ENCODE measurements around the gene CARS2. TPM values are rescaled to one million over a fixed set of nuclear protein-coding genes. Genes with fewer than 3 reads are reported as not detected.
"Not testable (repeated sequence)": the region's sequence is repeated elsewhere in the genome, so short reads cannot be mapped to it uniquely, and the experiment has no call there.

Gene CARS2
- total RNA-seq, 1 experiment from 2014 or later = 88.3 TPM

DNA sequence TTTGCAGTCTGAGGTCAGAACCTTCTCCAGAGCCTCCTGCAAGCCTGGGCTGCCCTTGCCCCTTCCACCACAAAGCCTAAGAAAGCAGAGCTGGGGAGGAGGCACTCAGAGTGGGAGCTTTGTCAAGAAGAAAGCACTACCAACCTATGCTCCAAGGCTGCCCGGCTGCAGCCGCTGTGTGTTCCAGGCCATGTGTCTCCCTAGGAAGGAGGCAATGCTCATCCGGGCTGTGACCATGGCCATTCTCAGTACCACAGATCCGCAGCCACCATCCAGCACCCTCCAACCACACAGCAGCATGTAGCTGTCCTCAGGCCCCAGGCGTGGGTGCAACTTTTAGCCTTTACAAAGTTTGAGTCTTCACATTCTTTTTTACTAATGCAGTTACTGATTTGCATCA is 22.0 kb downstream of the CARS2 start:
- DNase-seq (ENCODE audit: low spot score) = no peak

DNA sequence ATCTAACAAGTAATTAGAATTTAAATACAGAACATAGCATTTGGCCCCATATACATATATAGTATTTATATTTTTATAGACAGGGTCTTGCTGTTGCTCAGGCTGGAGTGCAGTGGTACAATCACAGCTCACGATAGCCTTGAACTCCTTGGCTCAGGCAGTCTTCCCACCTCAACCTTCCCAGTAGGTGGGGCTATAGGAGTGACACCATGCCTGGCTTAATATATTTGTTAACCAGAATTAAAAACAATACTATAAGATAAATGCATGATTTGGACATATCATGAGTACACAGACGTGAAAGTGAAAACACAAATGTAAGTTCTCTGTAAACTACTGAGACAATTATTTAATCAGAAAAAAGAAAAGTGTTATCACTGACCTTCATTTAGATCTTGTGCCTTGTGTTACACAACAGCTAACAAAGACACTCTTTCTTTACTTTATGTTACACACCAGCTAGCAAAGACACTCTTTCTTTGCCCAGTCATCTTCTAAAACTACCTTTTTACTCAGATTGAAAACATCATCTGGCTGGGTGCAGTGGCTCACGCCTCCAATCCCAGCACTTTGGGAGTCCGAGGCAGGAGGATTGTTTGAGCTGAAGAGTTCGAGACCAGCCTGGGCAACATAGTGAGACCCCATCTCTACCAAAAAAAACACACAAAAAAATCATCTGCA is 22.6 kb downstream of the CARS2 start:
- DNase-seq (ENCODE audit: low spot score) = peak; percentile 53

DNA sequence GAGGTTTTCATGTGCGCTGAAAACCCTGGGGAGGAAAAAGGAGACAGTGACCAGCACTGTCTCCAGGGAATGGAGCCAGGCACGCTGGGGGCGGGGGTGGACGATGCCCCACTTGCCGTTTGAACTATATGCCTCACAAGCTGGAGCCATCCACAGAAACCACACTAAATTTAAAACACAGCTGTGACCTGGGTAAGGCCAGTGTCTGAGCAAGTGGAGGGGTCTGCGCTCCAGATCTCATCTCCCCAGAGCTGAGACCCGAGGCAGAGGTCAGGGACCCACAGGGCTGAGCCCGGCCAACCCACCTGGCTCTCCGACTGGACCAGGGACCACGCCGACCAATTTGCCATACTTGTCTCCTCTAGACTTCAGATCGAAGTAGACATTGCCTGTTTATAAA is 23.2 kb downstream of the CARS2 start:
- no peak for DNase-seq (ENCODE audit: low spot score)

DNA sequence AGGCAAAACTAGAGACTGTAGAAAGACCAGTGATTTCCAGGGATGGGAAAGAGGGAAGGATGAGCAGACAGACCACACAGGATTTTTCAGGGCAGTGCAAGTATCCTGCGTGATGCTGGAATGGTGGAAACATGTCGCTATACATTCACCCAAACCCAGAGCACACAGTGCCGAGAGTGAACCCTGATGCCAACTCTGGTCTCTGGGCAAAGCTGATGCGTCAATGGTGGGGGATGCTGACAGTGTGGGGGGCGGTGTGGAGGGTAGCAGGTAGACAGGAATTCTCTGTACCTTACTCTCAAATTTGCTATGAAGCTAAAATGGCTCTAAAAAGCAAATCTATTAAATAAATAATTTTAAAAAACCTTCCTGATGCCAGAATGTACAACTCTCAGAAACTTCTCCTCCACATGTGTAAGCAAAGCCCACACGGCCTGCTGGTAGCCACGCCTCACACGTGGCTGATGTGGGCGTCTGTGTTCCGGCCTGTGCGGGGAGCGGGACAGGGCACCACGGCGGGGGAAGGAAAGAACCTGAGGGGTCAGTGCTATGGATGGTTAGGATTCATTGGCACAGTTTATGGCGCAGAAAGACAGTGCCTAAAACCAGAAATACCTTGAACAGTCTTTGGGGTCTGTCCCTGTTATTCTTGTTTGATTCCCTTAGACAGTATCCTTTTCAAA is 23.9 kb downstream of the CARS2 start:
- DNase-seq (ENCODE audit: low spot score) = no peak

DNA sequence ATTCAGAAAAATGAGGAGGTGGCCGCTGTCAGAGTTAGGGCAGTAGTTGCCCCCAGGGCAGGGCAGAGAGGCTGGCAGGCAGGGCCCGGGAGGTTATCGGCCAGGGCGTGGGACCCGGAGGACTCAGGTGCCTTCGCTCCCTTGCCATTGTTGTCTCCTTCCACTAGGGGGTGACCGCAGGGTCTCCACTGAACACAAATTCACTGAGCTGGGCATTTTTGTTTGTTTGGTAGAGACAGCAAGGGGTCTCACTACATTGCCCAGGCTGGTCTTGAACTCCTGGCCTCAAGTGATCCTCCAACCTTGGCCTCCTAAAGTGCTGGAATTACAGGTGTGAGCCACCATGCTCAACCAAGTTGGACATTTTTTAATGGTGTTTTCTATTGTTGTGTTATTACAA is 25.1 kb downstream of the CARS2 start:
- peak; percentile 48 for DNase-seq (ENCODE audit: low spot score)

DNA sequence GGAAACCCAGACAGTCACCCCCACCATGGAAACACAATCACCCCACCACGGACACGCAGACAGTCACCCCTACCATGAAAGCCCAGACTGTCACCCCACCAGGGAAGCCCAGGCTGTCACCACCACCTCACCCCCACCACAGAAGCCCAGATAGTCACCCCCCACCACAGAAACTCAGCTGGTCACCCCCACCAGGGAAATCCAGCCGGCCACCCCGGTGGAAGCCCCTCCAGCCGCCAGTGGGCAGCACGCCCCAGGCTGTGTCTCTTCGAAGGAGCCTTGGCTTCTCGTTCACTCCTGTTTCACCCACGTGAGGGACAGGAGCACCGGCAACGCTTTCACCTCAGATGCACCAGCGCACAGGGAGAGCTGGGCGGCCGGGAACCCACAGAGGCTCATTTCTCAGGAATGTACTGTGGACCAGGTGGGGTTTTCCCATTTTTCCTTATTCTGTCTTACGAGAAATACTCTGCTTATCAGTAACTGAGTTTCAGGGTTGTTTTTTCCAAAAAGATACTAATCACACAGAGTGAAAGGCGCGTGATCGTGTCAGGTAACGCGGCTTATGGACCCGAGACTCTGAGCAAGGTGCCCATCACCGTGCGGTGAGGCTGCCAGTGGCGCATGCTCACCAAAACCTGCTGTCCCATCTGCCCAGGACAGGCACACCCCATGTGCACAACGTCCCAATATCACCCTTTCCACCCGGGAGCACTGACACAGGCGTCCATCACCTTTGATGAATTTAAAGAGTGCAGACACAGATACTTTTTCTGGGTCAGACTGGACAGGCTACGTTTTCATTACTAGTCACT is 28.0 kb downstream of the CARS2 start:
- DNase-seq (ENCODE audit: low spot score) = no peak

DNA sequence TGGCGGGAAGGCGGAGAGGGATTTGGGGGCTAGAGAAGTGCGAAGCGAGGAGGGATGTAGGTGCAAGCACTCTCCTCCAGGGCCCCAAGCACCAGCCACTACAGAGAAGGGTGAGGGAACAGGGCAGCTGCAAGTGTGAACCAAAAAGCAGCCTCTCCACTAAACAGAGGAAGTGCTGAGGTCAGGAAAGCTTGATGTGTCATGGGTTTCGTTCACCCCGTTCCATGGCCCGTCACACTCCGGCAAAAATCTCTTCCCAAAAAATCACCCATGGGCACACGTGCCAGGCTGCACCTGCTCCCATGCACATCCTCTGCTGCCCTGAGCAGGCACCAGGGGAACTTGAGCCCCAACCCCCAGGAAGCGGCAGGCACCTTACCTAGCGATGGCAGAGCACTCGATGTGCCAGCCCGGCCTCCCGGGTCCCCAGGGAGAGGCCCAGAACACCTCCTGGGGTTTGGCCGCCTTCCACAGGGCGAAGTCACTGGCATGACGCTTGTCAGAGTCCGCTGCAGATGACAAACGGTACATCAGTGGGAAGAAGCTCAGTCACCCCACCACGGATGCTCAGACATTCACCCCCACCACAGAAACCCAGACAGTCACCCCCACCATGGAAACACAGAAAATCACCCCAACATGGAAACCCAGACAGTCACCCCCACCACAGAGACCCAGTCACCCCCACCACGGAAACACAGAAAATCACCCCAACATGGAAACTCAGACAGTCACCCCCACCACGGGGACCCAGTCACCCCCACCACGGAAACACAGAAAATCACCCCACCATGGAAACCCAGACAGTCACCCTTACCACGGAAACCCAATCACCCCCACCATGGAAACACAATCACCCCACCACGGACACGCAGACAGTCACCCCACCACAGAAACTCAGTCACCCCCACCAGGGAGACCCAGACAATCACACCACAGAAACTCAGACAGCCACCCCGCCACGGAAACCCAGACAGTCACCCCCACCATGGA is 29.0 kb downstream of the CARS2 start:
- DNase-seq (ENCODE audit: low spot score) = no peak

DNA sequence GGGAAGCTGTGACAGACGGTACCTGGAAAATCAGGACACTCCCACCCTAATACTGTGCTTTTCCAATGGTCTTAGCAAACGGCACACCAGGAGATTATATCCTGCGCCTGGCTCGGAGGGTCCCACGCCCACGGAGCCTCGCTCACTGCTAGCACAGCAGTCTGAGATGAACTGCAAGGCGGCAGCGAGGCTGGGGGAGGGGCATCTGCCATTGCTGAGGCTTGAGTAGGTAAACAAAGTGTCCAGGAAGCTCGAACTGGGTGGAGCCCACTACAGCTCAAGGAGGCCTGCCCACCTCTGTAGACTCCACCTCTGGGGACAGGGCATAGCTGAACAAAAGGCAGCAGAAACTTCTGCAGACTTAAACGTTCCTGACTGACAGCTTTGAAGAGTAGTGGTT is 36.1 kb downstream of the CARS2 start:
- DNase-seq (ENCODE audit: low spot score) = not testable (repeated sequence)

DNA sequence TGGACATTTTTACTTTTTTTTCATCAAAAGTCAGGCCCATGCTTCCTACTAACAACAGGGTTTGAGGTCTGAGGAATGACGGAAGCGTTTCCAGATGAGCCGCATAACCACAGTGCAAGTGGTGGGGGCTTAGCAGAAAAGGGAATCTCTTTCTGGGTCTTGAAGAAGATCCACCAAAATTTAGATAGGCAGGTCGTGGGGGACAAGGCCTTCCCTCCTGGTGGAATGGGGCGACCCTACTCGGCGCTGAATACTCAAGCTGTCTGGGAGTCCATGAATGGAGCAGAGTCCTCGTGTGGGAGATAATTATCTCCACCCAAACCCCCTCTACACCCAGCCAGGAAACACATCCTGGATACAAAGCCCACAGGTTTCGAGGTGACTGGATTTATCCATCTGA is 36.9 kb downstream of the CARS2 start:
- DNase-seq (ENCODE audit: low spot score) = no peak

DNA sequence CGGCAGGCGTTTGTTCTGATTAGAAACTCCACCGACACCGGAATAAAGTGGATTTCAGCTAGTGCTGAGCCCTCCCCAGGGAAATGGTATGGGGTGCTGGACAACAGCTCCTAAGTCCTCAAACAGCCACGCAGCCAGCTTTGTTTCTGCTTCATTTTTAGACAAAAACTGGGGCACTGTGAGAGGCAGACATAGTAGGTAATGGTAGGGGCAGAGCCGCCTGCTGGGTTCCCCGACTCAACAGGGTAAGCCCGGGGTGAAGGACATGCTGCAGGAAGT is 39.7 kb downstream of the CARS2 start:
- DNase-seq (ENCODE audit: low spot score) = no peak

DNA sequence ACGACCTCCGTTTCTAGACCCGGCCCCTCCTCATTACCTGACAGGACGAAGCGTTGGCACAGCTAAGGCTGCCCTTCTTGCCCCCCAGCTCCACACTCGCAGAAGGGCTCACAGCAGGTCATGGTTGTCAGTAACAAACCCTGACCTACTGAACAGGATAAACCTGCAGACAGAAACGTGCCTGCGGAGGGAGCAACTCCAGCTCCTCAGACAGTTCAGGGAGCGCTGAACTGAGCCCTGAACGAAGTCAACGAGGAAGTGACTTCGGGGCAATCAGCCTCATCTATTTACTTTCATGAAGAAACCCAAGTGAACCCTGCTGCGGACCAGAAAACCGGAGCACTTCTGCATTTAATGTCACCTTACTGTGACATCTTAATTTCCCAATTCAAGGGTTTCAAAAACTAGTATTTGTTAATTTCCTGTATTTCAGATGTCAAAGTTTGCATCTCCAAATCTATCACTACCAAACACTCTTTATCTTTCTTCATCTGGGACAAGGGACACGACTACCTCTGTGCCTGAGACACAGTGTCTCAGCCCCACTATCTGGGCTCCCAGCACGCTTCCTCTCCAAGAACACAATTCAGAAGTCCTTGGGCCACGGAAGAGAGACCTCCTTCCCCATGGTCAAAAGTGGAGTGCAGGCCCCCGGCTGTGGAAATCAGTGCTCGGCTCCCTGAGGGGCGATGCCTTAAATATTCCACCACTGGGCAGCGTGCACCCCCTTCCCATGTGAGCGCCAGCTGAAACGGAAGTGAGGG is 40.2 kb downstream of the CARS2 start:
- DNase-seq (ENCODE audit: low spot score) = no peak

DNA sequence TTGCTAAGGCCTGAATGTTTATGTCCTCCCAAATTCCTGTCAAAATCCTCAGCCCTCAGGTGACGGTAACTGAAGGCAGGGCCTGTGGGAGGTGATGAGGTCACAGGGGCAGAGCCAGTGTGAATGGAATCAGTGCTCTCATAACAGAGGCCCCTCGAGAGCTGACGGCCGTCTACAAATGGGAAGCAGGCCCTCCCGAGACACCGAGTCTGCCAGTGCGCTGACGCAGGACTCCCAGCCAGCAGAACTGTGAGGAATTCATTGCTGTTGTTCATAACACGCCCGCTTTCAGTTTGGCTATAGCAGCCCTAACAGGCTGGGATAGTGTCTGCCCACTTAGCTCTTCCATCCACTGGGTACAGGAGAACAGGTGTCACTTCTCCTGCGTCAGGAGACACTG is 41.2 kb downstream of the CARS2 start:
- no peak for DNase-seq (ENCODE audit: low spot score)

DNA sequence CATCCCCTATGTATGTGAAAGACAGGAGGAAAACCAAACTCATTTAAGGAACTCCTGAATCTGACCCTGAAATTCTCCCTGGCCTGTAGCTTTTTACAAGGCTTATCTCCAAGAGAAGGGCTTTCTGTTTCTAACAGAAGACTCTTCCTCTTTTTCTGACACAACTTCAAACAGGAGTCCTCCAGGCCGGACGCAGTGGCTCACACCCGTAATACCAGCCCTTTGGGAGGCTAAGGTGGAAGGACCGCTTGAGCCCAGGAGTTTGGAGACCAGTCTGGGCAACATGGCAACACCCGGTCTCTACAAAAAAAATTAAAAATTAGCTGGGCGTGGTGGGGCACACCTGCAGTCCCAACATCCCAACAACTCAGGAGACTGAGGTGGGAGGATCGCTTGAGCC is 41.9 kb downstream of the CARS2 start:
- DNase-seq (ENCODE audit: low spot score) = no peak

DNA sequence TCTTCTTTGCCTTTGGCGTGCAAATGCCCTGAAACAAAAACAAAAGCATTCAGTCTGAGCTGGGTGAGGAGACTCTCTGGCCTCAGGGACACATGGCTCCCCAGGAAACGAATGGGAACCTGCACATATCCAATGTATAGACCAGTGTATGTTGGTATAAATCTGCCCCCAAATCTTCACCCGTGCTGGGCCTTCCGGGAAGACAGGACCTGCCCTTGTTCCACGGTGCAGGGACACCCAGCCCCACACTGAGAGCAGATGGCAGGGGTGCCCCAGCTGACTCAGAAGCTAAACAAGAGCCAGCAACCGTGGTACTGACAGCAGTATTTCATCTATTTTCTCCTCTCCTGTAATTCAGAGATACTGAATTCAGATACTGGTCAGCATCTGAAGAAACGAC is 42.4 kb downstream of the CARS2 start:
- no peak for DNase-seq (ENCODE audit: low spot score)

DNA sequence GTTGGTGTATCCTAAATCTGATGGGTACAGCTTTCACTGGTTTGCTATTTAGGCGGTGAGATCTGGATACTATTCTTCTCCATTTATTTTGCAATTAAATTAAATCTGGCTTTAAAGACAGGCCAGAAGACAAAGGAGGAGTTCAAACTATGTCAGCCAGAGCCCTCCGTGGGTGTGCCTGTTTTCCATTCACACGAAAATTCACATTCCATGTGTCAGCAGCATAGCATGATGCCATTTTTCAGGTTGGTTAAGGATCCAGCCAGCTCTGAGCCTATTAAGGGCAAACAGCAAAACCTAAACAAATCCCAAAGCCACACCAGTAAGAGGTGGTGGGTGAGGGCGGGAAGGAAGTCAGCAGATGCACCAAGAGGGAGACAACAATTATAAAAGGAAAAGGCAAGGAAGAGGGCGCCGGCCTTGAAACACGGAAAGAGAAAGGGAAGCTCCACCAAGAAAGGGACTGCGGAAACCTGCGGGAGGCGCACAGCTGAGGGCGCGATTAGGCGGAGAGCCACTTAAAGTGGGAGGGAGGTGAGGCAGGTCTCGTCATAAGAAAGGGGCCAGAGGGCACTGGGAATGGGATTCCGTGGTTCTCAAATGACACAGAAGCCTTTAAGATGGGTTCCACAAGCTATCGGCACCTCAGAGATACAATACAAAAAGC is 43.0 kb downstream of the CARS2 start:
- no peak for DNase-seq (ENCODE audit: low spot score)

DNA sequence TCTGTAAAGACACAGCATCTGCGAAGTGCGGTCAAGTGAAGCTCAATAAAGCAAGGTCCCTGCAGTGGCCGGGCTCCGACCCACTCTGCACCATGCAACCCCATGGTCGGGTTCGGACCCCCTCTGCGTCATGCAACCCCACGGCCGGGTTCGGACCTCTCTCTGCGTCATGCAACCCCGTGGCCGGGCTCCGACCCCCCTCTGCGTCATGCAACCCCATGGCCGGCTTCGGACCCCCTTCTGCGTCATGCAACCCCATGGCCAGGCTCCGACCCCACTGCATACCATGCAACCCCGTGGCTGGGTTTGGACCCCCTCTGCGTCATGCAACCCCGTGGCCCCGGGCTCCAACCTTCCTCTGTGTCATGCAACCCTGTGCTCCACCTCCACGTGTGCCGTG is 43.8 kb downstream of the CARS2 start:
- no peak for DNase-seq (ENCODE audit: low spot score)

DNA sequence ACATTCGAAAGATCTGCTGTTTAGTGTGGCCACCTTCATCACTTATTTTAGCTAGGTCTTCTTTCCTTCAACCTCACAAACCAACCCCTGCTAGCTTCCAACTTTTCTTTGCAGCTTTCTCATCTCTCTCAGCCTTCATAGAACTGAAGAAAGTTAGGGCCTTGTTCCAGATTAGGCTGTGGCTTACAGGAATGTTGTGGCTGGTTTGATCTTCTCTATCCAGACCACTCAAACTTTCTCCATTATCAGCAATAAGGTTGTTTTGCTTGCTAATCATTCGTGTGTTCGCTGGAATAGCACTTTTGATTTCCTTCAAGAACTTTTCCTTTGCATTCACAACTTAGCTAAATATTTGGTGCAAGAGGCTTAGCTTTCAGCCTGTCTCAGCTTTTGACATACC is 44.7 kb downstream of the CARS2 start:
- no peak for DNase-seq (ENCODE audit: low spot score)

DNA sequence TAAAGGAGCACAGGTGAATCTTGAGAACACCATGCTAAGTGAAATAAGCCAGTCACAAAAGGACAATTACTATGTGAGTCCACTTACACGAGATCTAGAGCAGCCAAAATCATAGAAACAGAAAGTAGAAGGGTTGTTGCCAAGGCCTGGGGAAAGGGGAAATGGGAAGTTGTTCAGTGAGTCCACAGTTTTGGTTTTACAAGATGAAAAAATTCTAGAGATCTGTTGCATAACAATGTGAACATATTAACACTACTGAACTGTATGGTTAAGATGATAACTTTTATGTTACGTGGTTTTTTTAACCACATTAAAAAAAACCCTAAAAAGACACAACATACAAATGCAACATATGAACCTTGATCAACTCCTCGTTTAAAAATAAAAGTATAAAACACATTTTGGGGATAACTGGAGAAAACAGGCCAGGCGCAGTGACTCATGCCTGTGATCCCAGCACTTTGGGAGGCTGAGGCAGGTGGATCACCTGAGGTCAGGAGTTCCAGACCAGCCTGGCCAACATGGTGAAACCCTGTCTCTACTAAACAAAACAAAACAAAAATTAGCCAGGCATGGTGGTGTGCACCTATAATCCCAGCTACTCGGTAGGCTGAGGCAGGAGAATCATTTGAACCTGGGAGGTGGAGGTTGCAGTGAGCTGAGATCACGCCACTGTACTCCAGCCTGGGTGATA is 47.6 kb downstream of the CARS2 start:
- DNase-seq (ENCODE audit: low spot score) = not testable (repeated sequence)

DNA sequence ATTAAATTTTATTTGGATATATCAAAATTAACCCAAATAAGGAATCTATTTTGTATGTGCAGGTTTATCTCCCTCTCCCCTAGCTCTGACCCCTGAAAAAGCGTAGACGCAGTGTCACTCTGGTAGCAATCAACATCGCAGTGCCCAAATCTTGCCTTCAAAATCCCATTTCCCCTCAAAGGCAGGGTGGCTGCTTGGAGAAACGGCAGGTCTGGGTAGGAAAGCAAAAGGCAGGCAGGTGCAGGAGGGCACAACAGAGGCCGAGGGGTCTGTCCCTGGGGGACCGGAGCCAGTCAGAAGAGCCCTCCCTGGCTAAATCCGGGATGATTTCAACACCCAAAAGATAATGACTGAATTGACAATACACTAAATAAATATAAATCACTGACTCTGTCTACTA is 48.7 kb downstream of the CARS2 start:
- no peak for DNase-seq (ENCODE audit: low spot score)

DNA sequence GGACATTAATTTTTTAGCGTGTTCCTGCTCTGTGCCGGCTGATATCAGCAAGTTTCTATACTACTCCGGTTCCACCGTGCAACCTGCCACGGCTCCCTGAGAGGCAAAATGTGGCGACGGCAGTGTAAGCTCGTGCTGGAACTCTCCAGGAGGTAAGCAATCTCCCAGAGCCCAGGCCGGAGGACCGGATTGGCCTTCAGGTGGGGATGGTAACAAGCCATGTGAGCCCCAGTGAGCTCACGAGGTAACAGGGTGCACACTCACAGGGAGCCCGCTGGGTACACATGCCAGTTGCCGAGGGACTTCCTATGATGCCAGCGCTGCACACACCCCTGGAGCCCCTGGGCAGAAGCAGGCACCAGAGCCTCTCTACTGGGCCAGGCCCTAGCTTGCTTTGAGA is 52.1 kb downstream of the CARS2 start:
- no peak for DNase-seq (ENCODE audit: low spot score)
